RKO (cell line): ENCODE measurements around the gene TNIP1.
A peak's percentile ranks its signal among the peaks of the same experiment; 100 is the strongest.

Experiments
- DNase-seq: peaks from one replicate; pipeline ENCODE4 v3.0.0-alpha.2; 2016; ENCODE audit warnings: low spot score

TNIP1 gene

DNA sequence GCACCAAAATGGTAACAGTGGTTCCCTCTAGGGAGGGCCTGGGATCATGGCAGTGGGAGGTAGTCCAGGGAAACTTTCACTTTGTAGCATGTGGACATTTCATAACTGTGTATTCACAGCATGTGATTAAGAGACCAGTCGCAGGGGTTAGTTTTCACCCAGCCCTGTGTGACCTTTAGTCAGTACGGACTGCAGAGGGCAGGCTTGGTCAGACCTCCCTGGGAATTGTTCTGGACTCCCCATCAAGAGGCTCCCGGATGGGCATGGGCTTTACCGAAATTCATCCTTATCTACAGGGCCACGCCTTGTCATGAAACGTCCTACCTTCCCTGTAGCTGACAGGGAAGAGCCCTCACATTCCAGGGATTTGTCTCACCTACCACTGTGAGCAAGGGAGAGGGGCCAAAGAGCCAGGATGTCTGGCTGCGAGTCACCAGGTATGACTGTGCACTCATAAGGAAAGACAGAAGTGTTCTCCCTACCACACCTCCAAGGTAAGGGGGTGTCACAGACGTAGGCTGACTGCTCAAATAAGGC lies 40.6 kb downstream of the TNIP1 start:
- peak; percentile 39 for DNase-seq

DNA sequence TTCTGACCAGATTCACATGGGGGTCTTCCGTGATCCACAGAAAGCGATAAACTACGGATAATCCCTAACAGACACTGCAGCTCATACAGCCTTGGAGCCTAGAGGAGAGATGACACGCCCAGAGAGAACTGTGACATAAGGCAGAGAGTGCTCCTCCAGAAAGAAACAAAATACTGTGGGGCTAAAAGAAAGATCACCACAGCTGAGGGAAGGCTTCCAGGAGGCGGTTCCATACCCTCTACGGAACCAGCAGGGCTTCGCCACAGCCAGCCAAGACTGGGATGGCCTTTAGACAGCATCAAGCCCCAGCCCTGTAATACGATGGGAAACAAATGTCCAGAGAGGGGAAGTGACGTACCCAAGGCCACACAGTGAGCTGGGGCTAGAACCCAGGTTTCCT lies 41.2 kb downstream of the TNIP1 start:
- DNase-seq, result no peak

DNA sequence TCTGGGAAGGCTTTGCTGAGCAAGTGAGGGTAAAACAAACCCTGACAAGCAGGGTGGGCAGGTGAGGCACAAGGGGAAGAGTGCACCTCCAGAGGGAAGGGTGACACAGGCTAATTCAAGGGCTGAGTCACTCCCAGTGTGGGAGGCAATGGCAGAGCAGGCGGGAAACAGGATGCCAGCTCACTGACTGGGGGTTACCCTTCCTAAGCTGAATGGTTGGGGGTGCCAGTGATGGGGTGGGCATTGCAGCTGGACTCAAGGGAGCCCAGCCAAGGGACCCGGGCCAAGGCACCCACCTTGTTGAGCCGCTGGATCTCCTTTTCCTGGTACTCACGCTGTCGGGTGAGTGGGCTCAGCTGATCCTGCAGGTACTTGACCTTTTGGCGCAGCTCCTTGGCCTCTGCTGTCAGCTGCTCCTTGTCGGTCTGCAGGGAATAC lies 42.0 kb downstream of the TNIP1 start:
- peak; percentile 27 for DNase-seq

DNA sequence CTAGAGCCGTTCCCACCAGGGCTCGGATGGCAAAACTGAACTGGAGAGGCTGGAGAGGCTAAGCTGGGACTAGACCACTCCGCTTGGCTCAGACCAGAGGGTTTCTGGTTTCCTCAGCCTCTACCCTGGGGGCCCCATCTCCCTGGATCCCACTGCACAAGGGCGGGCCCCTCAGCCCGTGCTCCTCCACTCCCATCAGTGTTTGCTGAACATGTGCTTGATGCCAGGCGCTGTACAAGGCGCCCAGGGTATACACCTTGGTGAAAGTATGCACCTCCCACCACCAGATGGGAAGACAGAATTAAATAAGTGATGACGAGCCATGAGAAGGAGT lies 42.5 kb downstream of the TNIP1 start:
- no peak for DNase-seq

DNA sequence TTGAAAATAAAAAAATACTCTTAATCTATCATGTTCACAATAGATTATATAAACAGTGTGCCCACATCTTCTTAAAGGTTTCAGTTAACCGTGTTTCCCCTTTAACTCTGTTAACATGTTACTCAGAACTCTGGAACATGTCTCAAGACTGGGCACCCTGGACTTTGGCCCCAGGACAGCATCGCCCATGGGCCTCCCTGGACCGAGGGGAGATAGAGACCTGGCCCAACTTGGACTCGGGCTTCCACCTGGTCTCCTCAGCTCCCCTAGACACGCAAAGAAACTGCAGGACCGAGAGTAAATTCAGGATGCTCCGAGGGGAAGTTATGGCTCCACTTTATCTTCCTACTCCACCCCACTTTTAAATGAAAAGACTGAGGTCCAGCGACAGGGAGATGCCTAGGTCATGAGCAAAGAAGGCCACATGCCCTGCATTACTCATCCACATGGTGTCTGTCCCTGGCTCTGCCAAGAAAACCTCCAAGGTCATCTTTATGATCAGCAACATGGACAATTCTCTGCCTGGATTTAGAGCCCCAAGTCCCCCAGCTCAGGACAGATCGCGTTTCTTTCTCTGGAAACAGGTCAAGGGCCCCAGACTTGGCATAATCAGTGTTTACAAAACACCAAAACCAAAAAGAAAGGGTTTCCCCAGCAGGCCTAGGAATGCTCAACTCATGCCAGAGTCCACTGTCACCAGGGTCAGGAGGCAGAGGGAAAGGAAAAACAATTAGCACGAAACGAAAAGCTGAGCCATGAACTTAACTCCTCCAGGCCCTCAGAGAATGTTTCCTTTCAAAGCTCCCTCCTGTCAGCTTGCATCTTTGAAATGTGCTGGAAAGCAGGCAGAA lies 43.0 kb downstream of the TNIP1 start:
- DNase-seq, result no peak

DNA sequence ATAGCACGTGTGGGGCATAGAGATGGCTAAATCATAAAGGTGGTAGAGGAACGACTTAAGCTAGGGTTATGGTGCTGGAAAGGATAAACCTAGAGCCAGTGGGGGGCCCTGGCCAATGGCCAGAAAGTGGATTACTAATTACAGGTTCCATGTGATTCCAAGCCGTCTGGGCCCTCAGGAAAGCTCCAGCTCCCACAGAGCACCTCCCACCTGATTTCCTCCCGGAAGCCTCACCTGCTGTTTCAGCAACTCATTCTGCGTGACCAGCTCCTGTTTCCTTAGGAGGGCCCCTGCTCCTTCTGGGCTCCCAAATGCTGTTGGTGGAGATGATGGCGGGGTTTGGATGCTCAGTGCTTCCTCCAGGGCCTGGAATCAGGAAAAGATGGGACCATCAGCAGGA lies 44.3 kb downstream of the TNIP1 start:
- DNase-seq, result no peak

DNA sequence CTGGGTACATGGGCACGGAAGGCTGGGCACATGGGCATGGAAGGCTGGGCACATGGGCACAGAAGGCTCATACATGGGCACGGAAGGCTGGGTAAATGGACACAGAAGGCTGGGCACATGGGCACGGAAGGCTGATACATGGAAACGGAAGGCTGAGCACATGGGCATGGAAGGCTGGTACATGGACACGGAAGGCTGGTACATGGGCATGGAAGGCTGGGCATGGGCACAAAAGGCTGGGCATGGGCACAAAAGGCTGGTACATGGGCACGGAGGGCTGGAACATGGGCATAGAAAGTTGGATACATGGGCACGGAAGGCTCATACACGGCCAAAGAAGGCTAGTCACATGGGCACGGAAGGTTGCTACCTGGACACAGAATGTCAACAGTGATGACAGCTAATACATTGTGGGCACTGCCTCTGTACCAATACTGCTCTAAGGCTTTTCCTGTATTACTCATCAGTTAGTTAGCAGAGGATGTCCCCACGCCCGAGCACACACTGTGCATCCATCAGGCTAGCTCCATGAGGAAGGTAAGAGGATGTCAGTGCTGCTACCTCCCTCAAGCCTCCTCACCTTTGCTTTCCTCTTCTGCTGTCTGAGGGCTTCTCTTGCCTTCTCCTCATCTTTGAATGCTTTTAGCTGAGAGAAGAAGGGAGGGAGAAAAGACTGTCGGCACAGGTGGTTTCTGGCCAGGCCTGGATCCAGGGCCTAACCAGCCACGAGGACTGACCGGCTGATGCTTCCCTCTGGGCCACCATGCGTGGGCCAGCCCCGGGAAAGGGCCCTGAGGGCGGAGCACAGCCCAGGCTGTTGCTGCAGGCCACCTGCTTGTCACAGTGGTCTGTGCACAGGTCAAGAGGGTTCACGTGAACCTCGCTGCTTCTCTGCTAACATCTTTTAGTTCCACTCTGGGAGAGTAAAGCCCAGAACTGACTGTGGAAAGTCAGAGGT lies 46.1 kb downstream of the TNIP1 start:
- DNase-seq, result no peak

DNA sequence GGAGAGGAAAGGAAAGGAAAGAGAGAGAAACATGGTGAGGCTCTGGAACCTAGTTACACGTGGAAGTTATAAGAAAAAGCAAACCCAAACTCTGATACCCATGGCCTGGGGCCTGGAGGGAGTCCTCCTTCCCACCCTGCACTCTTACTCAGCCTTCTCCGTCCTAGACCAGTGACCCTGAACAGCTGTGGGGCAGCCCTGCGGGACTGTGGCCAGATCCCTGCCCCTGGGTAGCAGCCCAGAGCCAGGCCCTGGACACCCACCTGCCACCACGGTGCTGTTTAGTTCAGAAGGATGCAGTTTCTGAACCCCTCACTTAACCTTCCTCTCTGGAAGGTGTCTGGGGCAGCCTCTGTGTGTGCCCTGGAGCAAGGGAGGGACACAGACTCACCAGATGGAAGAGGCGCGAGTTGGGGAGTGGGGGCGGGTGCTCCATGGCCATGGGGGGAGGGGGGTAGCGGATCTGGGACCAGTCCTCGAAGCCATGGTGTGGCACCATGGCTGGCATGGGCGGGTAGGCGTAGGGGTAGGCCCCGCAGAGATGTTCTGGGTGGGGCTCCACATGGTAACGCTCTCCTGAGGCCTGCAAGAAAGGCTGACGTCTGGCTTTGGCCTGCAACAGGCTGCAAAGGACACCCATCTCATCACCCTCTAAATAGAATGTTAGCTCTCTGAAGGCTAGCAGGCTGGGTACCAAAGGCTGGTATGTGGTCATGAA lies 47.5 kb downstream of the TNIP1 start:
- no peak for DNase-seq

DNA sequence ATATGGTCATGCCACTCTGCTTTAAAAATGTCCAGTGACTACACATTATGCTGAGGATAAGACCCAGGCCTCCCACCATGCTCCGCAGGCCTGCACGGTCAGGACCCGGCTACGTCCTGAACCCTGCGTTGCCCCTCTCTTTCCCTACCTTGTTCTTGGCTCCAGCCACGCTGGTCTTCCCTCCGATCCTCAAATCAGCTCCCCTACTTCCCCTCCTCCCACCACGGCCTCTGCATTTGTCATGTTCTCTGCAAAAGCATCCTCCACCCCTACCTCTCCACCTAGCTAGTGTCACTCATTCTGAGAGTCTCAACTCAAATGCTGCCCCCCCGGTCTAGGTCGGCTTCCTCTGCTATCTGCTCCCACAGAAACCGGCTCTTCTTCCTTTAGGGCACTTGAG lies 49.3 kb downstream of the TNIP1 start:
- no peak for DNase-seq

DNA sequence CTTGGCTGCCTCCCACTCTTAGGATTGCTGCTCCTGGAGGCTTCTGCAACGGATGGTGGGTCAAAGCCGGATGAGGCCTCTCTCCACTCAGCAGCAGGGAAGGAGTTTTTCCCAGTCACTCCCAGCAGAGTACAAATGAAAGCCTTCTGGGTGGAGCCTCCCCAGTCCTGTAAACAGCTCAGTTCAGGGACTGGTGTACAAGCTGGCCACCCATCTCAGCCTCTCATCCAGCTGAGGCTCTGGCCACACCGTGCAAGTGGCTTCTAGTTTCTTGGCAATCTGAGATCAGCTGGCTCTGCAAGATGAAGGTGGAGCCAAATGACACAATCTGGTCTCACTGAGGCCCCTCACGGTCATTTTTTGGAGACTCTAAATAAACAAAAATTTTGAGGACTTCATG lies 50.5 kb downstream of the TNIP1 start:
- DNase-seq, result no peak

DNA sequence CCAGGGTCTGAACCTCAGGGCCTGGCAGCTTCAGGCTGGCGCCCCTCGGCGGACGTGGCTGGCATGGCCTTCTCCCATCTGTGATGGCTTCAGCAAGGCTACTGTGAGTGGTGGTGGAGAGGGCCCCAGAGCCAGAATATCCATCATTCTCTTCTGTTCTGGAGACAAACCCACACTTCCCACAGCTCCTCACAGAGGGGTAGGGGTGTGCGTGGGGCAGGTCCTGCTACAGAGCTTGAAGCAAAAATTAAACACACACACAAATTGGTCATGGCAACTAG lies 50.8 kb downstream of the TNIP1 start:
- no peak for DNase-seq

DNA sequence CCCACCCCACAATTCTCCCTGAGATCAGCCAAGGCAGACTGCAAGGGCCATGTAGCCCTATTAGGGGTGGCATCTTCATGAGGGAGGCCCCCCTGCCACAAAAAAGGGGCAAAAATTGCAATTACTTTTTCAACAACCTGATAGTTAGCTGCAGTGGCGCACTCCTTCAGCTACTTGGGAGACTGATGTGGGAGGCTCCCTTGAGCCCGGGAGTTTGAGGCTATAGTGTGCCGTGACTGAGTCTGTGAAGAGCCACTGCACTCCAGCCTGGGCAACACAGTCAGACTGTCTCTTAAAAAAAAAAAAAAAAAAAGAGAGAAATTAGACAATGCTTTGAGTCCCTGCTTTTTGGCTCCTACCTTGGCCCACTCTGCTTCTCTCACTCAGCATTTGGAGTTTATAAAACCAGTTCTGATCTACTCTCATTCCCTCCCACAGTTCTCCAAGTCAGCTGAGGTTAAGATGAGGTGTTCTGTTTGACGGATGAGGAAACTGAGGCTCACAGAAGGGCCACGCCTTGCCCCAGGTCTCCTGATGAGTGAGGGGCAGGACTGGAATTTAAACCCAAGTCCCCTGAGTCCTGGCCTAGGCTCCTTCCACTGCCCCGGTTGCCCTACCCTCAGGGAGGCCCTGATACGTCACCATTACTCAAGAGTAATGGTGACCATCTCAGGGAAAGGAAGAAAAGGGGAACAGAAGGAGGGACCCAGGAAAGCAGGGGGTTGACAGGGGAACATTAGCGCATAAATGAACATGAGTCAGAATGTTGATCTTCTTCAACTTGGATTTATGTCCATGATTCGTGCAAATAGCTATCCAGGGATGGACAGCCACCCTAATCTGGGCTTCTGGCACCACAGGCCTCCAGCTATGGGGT lies 51.4 kb downstream of the TNIP1 start:
- DNase-seq, result no peak

DNA sequence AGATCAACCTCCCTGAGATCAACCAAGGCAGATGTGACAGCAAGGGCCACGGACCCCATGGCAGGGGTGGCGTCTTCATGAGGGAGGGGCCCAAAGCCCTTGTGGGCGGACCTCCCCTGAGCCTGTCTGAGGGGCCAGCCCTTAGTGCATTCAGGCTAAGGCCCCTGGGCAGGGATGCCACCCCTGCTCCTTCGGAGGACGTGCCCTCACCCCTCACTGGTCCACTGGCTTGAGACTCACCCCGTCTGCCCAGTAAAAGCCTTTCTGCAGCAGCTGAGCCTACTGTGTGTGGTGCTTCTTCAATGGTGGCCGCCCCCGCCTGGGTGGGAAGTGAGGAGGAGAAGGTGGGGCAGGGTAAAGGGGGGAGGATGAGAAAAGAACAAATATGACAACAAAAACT lies 52.1 kb downstream of the TNIP1 start:
- DNase-seq, result no peak

DNA sequence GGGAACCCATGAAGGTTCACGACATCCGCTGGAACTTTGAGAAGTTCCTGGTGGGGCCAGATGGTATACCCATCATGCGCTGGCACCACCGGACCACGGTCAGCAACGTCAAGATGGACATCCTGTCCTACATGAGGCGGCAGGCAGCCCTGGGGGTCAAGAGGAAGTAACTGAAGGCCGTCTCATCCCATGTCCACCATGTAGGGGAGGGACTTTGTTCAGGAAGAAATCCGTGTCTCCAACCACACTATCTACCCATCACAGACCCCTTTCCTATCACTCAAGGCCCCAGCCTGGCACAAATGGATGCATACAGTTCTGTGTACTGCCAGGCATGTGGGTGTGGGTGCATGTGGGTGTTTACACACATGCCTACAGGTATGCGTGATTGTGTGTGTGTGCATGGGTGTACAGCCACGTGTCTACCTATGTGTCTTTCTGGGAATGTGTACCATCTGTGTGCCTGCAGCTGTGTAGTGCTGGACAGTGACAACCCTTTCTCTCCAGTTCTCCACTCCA lies 52.8 kb downstream of the TNIP1 start:
- DNase-seq, result no peak

DNA sequence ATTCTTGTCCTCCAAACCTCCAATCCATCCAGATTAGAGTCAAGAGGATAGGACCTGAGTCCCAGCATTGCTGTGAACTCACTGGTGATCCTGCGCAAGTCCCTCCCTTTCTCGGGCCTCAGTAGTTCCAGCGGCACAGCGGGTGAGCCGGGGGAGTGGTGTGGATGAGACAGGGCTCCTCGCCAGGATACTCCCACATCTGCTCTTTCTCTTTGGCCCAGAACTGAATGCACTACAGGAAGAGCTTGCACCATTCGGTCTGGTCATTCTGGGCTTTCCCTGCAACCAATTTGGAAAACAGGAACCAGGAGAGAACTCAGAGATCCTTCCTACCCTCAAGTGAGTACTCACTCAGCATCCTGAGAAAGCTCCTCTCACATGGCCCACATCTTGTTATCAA lies 54.2 kb downstream of the TNIP1 start:
- no peak for DNase-seq

DNA sequence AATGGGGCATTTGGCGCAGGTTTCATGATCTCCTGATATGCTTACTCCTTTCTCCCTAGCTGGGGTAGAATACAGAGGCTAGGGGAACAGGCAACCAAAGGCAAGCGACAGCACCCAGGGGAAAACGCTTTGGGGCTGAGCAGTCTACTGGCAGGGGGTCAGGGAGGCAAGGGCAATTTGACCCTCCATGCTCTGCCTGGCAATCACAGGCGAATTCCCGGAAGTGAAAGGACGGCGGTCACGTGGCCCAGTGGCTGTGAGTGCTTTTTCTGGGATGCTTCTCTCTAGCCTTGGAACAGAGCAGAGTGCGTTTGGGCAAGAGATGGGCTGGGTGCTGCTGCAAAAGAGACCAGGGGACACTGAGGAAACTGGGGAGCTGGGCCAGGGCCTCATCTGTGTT lies 54.7 kb downstream of the TNIP1 start:
- no peak for DNase-seq

DNA sequence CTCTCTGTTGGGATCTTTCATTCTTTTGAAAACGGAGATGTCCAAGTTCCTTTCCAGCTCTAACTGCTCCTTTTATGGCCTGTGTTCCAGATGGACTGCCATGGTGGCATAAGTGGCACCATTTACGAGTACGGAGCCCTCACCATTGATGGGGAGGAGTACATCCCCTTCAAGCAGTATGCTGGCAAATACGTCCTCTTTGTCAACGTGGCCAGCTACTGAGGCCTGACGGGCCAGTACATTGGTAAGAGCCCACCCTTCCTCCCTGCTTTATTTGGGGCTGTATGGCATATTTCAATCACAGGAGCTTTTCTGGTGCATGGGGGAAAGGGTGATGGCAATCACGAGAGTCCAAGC lies 55.6 kb downstream of the TNIP1 start:
- DNase-seq, result no peak

DNA sequence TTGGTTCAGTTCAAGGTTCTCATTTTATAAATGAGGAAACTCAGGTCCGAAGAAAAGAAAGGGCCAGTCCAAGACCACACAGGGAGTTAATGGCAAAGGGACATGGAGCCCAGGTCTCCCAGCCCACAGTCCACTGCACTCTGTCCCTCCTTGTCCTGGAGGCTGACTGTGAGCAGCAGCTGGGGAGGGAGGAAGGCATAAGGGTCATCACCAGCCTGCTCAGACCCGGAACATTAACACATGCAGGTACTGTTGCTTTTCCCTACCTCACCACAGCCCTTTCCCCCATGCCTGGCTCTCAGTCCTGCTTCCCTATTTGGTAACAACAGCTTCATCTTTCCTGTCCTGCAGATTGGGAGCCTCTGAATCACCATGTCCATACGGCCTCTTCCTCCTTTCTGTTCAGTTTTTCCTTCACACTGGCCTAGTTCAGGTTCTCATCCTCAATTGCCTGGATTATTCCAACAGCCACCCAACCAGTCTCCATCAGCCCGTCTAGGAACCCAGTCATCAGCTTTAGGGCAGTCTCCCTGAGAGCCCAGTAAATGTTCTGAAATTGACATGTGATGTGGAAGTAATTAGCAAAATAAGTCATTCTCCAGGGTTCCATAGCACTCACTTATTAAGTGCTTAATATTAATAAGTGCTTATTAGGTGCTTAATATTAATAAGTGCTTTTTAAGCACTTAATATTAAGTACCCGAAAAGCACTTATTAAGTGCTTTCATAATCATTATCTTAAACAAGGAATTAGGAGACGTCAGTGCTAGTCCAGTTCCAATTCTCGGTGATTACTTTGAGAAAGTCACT lies 56.2 kb downstream of the TNIP1 start:
- no peak for DNase-seq

DNA sequence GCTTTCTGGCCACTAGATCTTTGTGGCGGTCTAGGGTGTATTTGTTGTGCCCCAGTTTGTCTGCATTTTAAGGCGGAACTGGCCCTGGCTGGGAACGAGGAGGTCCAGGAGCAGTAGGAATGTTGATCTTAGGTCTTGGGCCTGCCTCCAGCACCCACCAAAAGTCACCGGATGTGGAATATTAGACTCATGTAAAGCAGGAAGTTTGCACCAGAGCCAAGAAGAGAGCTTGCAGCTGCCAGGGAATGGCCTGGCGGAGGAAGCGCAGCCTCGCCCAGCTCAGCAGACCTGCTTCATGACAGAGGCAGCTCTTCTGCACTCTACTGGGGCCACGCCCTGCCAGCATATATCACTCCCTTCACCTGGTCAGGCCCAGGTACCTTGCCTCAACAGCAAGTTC lies 57.2 kb downstream of the TNIP1 start:
- DNase-seq, result no peak

DNA sequence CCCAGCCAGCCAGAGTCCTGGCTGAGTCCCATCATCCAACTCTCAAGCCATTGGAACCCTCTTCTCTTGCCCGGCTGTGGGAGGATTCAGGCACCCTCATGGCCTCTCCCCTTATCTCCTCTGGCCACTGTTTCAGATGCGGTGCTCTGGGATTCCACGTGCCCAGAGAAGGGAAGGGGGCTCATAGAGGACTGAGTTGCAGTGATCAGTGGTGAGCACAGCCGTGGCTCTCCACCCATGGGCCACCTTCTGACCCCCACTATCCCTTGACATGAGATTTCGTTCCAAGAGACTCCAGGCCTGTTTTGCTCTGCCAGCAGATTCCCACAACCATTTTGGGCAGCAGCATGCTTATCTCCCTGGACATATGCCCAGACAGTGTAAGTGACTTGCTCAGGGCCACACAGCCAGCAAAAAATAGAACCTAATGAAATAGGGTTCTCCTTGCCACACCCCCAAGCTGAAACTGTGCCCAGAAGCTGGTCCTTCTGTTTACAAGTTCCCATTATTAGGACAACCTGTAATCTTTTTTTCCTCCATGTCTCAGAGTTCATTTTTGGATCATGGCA lies 57.7 kb downstream of the TNIP1 start:
- DNase-seq, result no peak
